ENCODE measurements around the gene MMP24. TPM values are rescaled to one million over a fixed set of nuclear protein-coding genes. Genes with fewer than 3 reads are reported as not detected.
A peak's percentile ranks its signal among the peaks of the same experiment; 100 is the strongest.

MMP24 gene
- total RNA-seq, 4 donors from 2014 or later: 0.21 to 0.78 (median 0.66) TPM; not detected in 1

DNA sequence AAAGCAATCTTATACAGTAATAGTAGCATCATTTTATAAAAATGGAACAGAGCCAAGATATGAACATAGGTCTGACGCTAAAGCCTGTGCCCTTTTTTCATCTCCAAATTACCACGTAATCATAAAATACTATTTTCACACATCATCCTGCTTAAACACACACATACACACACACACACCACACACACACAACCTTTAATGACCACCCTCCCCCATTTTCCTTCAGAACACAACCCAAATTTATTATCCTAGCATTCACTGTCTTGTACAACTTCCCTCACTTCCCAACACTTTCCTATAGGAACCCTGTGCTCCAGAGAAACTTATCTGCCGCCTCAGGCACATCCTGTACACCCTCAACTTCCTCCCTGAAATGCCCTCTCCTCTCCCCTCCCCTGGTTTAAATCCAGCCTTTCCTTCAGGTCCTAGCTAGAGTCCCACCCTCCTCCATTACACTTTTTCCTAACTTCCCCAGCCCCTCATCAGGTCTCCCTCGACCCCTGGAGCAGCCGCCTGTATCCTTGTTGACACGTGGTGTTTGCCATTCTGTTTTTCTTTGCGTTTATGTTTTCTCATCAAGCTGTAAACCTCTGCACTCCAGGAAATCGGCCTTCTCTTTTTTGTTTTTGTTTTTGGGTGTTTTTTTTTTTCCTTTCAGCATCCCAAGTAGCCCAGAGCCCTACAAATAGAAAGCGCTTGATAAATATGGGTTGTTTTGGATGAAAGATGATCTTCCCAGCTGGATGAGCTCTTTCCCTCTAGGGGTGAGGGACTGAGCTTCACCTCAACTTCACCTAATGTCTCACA lies 968 bp upstream of the MMP24 start:
- Histone ChIP-seq H3K4me1 (peaks cover 0 to 12% (median 0%) of the 10 kb centered on the region in 4 donors), H3K27ac (no peak overlapping the region), H3K4me3 (peak overlapping the region in 1 of 4 donors; percentile 41), H3K9me3 (no peaks in the 10 kb centered on the region), H3K27me3 (peaks cover 0 to 8% of the 10 kb centered on the region in 2 donors), H3K36me3 (no peaks in the 10 kb centered on the region)
- 43 to 45% methylated on average over 9 of the region's 9 CpGs for WGBS, 2 donors
- DNase-seq (ENCODE audit: low spot score in 2 of 2): no peak
- no peak for TF ChIP-seq POLR2A (IDR thresholded peaks at IDR 0.05)
- TF ChIP-seq EP300 (IDR thresholded peaks at IDR 0.05): no peak
- TF ChIP-seq CTCF (IDR thresholded peaks at IDR 0.05): no peak

DNA sequence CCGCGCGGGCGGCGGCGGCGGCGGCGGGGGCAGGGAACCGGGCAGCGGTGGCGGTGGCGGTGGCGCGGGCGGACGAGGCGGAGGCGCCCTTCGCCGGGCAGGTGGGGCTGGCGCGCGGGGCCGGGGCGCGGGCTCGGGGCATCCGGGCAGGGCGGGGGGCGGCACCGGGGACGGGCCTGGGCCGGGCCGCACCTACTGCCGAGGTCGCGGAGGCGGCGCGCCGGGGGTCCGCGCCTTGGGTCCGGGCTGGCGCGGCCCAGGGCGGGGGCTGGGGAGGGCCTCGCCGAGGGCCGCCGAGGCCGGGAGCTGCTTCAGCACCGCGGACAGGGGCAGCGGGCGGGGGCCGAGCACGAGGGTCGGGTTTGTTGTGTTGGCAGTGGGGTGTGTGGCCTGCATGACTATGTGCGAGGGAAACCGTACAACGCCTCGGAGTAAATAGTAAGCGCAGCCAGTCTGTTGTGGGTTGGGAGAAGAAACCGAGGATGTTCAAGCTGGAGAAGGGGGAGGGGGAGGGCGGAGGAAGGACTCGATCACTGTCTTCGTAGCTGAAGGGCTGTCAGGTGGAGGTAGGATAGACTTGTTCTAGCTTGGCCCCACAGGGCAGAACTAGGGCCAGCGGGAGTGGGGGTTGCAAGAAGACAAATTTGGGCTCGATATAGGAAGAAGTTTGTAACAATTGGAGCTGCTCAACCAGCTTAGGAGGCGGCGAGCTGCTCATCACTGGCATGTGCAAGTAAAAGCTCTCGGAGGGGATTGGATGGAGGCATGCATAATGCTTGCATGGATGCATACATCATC lies 593 bp downstream of the MMP24 start:
- Histone ChIP-seq H3K27me3 (peaks cover 0 to 8% of the 10 kb centered on the region in 2 donors), H3K36me3 (peaks cover 0 to 11% (median 0%) of the 10 kb centered on the region in 3 donors), H3K9me3 (no peaks in the 10 kb centered on the region), H3K4me3 (peak overlapping the region in 1 of 4 donors; percentile 36), H3K4me1 (peaks cover 0 to 12% (median 0%) of the 10 kb centered on the region in 4 donors), H3K27ac (no peak overlapping the region)
- DNase-seq (ENCODE audit: low spot score in 2 of 2): peak in 1 of 2 donors; percentile 5
- WGBS, 2 donors: 19 to 20% methylated on average over 19 to 20 of the region's 74 CpGs
- TF ChIP-seq EP300 (IDR thresholded peaks at IDR 0.05) (no peak), POLR2A (IDR thresholded peaks at IDR 0.05) (no peak), CTCF (IDR thresholded peaks at IDR 0.05) (no peak)

- Histone ChIP-seq H3K4me1 (no peaks in the 10 kb centered on the region), H3K27ac (no peak overlapping the region), H3K9me3 (no peaks in the 10 kb centered on the region), H3K4me3 (no peak overlapping the region), H3K36me3 (peaks cover 0 to 47% (median 0%) of the 10 kb centered on the region in 3 donors), H3K27me3 (peaks cover 0 to 4% of the 10 kb centered on the region in 2 donors)
- 61 to 64% methylated on average over 2 of the region's 2 CpGs for WGBS, 2 donors
- no peak for DNase-seq (ENCODE audit: low spot score in 2 of 2)
- TF ChIP-seq EP300 (IDR thresholded peaks at IDR 0.05): no peak
- TF ChIP-seq CTCF (IDR thresholded peaks at IDR 0.05): no peak
- no peak for TF ChIP-seq POLR2A (IDR thresholded peaks at IDR 0.05)
Measured at GRCh38 chr20:35232575-35232974, 6.1 kb downstream of the MMP24 start.

GRCh38 chr20:35235881-35236280 lies 9.4 kb downstream of the MMP24 start:
- H3K27me3 ChIP-seq: no peaks in the 10 kb centered on the region
- no peak for DNase-seq (ENCODE audit: low spot score in 2 of 2)
- 90 to 99% methylated on average over 5 to 6 of the region's 6 CpGs for WGBS, 2 donors
- TF ChIP-seq POLR2A (IDR thresholded peaks at IDR 0.05): no peak
- no peak for TF ChIP-seq EP300 (IDR thresholded peaks at IDR 0.05)
- TF ChIP-seq CTCF (IDR thresholded peaks at IDR 0.05): no peak
- H3K4me3 ChIP-seq: no peak overlapping the region
- H3K9me3 ChIP-seq: no peaks in the 10 kb centered on the region
- H3K4me1 ChIP-seq: no peaks in the 10 kb centered on the region
- H3K36me3 ChIP-seq: peaks cover 0 to 48% (median 0%) of the 10 kb centered on the region in 3 donors
- H3K27ac ChIP-seq: no peak overlapping the region

DNA sequence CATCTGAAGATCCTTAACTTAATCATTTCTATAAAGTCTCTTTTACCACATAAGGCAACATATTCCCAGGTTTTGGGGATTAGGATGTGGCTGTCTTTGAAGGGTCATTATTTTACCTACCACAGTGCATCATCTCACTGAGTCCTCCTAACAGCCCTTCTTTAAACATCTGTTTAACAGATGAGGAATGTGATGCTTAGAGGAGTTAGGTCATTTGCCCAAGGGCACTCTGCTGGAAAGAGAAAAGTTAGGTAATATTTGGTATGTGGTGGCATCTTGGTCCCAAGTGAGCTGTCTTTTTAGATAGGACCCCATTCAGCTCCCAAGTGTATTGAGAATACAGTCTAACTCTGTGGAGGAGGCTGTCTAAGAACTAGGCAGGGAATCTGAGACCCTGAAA lies 11.0 kb downstream of the MMP24 start:
- H3K4me1 ChIP-seq: no peaks in the 10 kb centered on the region
- TF ChIP-seq CTCF (IDR thresholded peaks at IDR 0.05): no peak
- no peak for TF ChIP-seq EP300 (IDR thresholded peaks at IDR 0.05)
- no peak for TF ChIP-seq POLR2A (IDR thresholded peaks at IDR 0.05)
- no peak overlapping the region for H3K27ac ChIP-seq

More for the DNA sequence above, 11.0 kb downstream of the MMP24 start:
- H3K9me3 ChIP-seq: no peaks in the 10 kb centered on the region
- no peaks in the 10 kb centered on the region for H3K27me3 ChIP-seq
- H3K4me3 ChIP-seq: no peak overlapping the region
- peaks cover 0 to 35% (median 0%) of the 10 kb centered on the region in 3 donors for H3K36me3 ChIP-seq
- DNase-seq (ENCODE audit: low spot score in 2 of 2): no peak

Data from tibial nerve (tissue), 4 donors.